Sigmoid colon (tissue), 7 donors: ENCODE measurements around the gene BPIFB3. TPM values are rescaled to one million over a fixed set of nuclear protein-coding genes. Genes with fewer than 3 reads are reported as not detected.

ENCODE experiments used
- DNase-seq: peaks from one replicate; pipeline ENCODE4 v3.0.0-alpha.2; 2019
- H3K27ac ChIP-seq, 4 donors: fragments of 200-600 bp; sonication (generic); one replicate each; pipeline ENCODE4 v1.5.1; 2016 to 2019; ENCODE audit warnings: mild to moderate bottlenecking in 1 of 4
- H3K27me3 ChIP-seq, 3 donors: fragments of 200-600 bp; sonication (generic); one replicate each; pipeline ENCODE4 v1.5.1; 2019; ENCODE audit warnings: mild to moderate bottlenecking in 1 of 3
- H3K36me3 ChIP-seq, 4 donors: fragments of 200-600 bp; sonication (generic); one replicate each; pipeline ENCODE4 v1.5.1; 2016 to 2019
- H3K4me1 ChIP-seq, 4 donors: fragments of 200-600 bp; sonication (generic); one replicate each; pipeline ENCODE4 v1.5.1; 2017 to 2019
- H3K4me3 ChIP-seq, 4 donors: fragments of 200-600 bp; sonication (generic); one replicate each; pipeline ENCODE4 v1.5.1; 2017 to 2019; ENCODE audit warnings: mild to moderate bottlenecking in 2 of 4, moderate library complexity in 1 of 4
- H3K9me3 ChIP-seq, 4 donors: fragments of 200-600 bp in 3 of 4; sonication (generic) in 3 of 4; one replicate each; pipeline versions ENCODE4 v1.5.1 to v1.6.1; 2013 to 2019
- EP300 ChIP-seq, 4 donors: sonication (generic); formaldehyde crosslinking; IDR thresholded peaks; one replicate each; pipeline ENCODE4 v1.6.1; 2017; ENCODE audit warnings: antibody characterized with exemption in 4 of 4
- POLR2A ChIP-seq, 2 donors: fragments of 450-650 bp; IDR thresholded peaks; one replicate each; pipeline ENCODE4 v1.6.1; 2016; ENCODE audit warnings: antibody characterized with exemption in 2 of 2, mild to moderate bottlenecking in 2 of 2, moderate library complexity in 2 of 2
- POLR2AphosphoS5 ChIP-seq, 4 donors: sonication (generic); formaldehyde crosslinking; IDR thresholded peaks; one replicate each; pipeline ENCODE4 v1.6.1; 2017; ENCODE audit warnings: antibody characterized with exemption in 4 of 4
- WGBS, 2 donors: extraction: QIAGEN DNeasy Blood & Tissue Kit; methylation state at CpG; one replicate each; pipeline ENCODE4 v1.1.7; 2013; 5-methylcytosine and 5-hydroxymethylcytosine counted together
- intact Hi-C: fragments of 100-400 bp; cut with DNase I; formaldehyde crosslinking; loops from one replicate; pipeline ENCODE4 v1.15.1; 2023
- polyA plus RNA-seq, 3 donors: library from polyadenylated mRNA; stranded (reverse); fragments of 200-250 nt; gene quantifications; one replicate each; pipeline ENCODE4 v1.2.3, GENCODE V29; 2013
- total RNA-seq, 4 donors: library from RNA; depleted of rRNA; stranded (reverse); fragments of >200 nt; gene quantifications; one replicate each; pipeline ENCODE4 v1.1.0, GENCODE V29; 2016
- TF ChIP-seq, protein P1 (sequence below), 4 experiments: fragments of 450-650 bp in 3 of 4; fragments of 200-600 bp in 1 of 4; IDR thresholded peaks; one replicate each; pipeline ENCODE4 v1.5.1; 2016 to 2019; ENCODE audit warnings: antibody characterized with exemption in 4 of 4, mild to moderate bottlenecking in 3 of 4, moderate library complexity in 2 of 4
- donor health status: healthy with polysubstance abuse.
- donor health status: Bipolar disorder and iron deficiency.
- donor health status: healthy.

BPIFB3 gene
- total and polyA plus RNA-seq, 7 donors, result not detected

GRCh38 chr20:33054791-33055190 lies 1.1 kb downstream of the BPIFB3 start:
- WGBS, 2 donors, result 75 to 84% methylated on average over 2 of the region's 2 CpGs

DNA sequence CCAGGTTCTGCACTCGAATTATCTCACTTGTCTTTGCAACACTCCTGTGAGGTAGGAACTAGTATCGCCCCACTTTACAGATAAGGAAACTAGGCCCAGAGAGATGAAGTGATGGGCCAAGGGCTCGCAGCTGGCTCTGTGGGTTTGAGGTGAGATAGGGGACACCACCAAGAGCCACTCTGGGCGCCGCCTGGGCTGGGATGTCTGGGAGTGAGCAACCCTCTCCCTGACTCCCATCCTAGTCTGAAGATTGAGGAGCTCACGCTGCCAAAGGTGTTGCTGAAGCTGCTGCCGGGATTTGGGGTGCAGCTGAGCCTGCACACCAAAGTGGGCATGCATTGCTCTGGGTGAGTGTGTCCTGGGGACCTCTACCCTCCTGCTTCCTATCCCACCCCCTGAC lies 5.4 kb downstream of the BPIFB3 start:
- H3K9me3 ChIP-seq, result no peaks in the 10 kb centered on the region
- H3K4me3 ChIP-seq, result no peak overlapping the region
- H3K27me3 ChIP-seq, result no peaks in the 10 kb centered on the region
- DNase-seq, result no peak
- 74 to 80% methylated on average over 7 of the region's 7 CpGs for WGBS, 2 donors
- no peak overlapping the region for H3K27ac ChIP-seq
- intact Hi-C loops, result no loop called here
- H3K4me1 ChIP-seq, result no peaks in the 10 kb centered on the region
- no peak for TF ChIP-seq POLR2A (IDR thresholded peaks at IDR 0.05)
- no peak for TF ChIP-seq POLR2AphosphoS5 (IDR thresholded peaks at IDR 0.05)
- no peak for TF ChIP-seq EP300 (IDR thresholded peaks at IDR 0.05)
- TF ChIP-seq, protein P1, sequence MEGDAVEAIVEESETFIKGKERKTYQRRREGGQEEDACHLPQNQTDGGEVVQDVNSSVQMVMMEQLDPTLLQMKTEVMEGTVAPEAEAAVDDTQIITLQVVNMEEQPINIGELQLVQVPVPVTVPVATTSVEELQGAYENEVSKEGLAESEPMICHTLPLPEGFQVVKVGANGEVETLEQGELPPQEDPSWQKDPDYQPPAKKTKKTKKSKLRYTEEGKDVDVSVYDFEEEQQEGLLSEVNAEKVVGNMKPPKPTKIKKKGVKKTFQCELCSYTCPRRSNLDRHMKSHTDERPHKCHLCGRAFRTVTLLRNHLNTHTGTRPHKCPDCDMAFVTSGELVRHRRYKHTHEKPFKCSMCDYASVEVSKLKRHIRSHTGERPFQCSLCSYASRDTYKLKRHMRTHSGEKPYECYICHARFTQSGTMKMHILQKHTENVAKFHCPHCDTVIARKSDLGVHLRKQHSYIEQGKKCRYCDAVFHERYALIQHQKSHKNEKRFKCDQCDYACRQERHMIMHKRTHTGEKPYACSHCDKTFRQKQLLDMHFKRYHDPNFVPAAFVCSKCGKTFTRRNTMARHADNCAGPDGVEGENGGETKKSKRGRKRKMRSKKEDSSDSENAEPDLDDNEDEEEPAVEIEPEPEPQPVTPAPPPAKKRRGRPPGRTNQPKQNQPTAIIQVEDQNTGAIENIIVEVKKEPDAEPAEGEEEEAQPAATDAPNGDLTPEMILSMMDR (IDR thresholded peaks at IDR 0.05), result no peak
- no peaks in the 10 kb centered on the region for H3K36me3 ChIP-seq

More at GRCh38 chr20:33054791-33055190, 1.1 kb downstream of the BPIFB3 start:
- no peaks in the 10 kb centered on the region for H3K4me1 ChIP-seq
- H3K27me3 ChIP-seq, result peaks cover 0 to 5% (median 0%) of the 10 kb centered on the region in 3 donors
- no peaks in the 10 kb centered on the region for H3K36me3 ChIP-seq
- no peak overlapping the region for H3K27ac ChIP-seq
- no peak for DNase-seq
- intact Hi-C loops, result no loop called here
- no peaks in the 10 kb centered on the region for H3K9me3 ChIP-seq
- H3K4me3 ChIP-seq, result no peak overlapping the region
- no peak for TF ChIP-seq POLR2AphosphoS5 (IDR thresholded peaks at IDR 0.05)
- TF ChIP-seq EP300 (IDR thresholded peaks at IDR 0.05), result no peak
- no peak for TF ChIP-seq POLR2A (IDR thresholded peaks at IDR 0.05)
- TF ChIP-seq, protein P1 (IDR thresholded peaks at IDR 0.05), result no peak

DNA sequence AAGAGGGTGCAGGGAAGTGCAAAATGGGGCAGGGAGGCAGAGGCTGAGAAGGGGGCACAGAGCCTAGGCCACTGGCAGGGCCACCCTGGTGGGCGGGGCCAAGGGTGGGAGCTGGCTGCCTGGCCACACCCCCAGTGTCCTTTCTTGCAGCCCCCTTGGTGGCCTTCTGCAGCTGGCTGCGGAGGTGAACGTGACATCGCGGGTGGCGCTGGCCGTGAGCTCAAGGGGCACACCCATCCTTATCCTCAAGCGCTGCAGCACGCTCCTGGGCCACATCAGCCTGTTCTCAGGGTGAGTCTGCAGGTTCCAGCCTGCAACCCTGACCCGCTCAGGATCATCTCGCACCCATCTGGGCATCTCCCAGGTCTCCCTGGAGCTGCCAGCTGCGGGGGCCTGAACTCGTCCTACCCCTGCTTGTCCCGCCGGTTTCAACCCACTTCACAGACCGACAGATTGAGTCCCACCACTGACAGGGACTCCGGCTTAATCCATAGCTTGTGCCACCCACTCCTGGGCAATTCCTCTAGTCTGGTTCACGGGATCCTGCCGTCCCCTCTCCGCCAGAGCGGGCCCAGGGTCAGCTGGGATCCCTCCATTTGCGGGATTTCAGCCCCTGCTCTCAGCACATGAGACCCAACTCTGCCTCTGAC lies 6.2 kb downstream of the BPIFB3 start:
- Histone ChIP-seq H3K4me3 (no peak overlapping the region), H3K27ac (no peak overlapping the region), H3K36me3 (no peaks in the 10 kb centered on the region), H3K9me3 (no peaks in the 10 kb centered on the region), H3K4me1 (no peaks in the 10 kb centered on the region), H3K27me3 (no peaks in the 10 kb centered on the region)
- TF ChIP-seq POLR2A (IDR thresholded peaks at IDR 0.05) (no peak), POLR2AphosphoS5 (IDR thresholded peaks at IDR 0.05) (no peak), EP300 (IDR thresholded peaks at IDR 0.05) (no peak)
- TF ChIP-seq, protein P1 (IDR thresholded peaks at IDR 0.05), result no peak
- intact Hi-C loops, result no loop called here
- no peak for DNase-seq
- WGBS, 2 donors, result 85 to 90% methylated on average over 22 of the region's 22 CpGs

DNA sequence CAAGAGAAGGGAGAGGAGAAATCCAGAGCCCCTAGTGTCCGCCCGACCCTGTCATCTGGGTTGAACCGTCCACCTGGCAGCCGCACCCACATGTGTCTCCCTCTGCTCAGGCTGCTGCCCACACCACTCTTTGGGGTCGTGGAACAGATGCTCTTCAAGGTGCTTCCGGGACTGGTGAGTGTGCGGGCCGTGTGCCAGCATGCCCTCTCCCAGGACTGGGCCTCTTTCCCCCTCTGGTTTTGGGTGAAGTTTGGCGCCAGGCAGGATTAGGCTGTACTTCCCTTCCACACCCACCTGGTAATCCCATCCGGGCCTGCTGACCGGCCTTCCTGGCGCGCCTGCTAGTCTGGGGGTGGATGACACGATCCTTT lies 7.9 kb downstream of the BPIFB3 start:
- no peak for TF ChIP-seq EP300 (IDR thresholded peaks at IDR 0.05)
- no peak for TF ChIP-seq POLR2AphosphoS5 (IDR thresholded peaks at IDR 0.05)
- TF ChIP-seq, protein P1 (IDR thresholded peaks at IDR 0.05), result no peak
- no peak for TF ChIP-seq POLR2A (IDR thresholded peaks at IDR 0.05)
- no peaks in the 10 kb centered on the region for H3K4me1 ChIP-seq
- no peak for DNase-seq
- H3K36me3 ChIP-seq, result no peaks in the 10 kb centered on the region
- no peak overlapping the region for H3K27ac ChIP-seq
- no peaks in the 10 kb centered on the region for H3K27me3 ChIP-seq
- 84 to 86% methylated on average over 14 of the region's 14 CpGs for WGBS, 2 donors
- no peak overlapping the region for H3K4me3 ChIP-seq
- intact Hi-C loops, result no loop called here
- H3K9me3 ChIP-seq, result no peaks in the 10 kb centered on the region
